Trophoblast cell (in vitro differentiated cells and primary cell): ENCODE data around the gene DGKB.
A peak's percentile ranks its signal among the peaks of the same experiment; 100 is the strongest.

Source experiments
- DNase-seq, 2 donors: peaks; one replicate each; pipeline ENCODE4 v3.0.0-alpha.2; 2016
- H2AFZ ChIP-seq: 2 replicates; pipeline ENCODE4 v1.6.1; 2013; ENCODE audit warnings: low read length, moderate library complexity, mild to moderate bottlenecking; ENCODE audit not compliant: insufficient read depth, poor library complexity
- H2AK5ac ChIP-seq: 2 replicates; pipeline ENCODE4 v1.6.1; 2013; ENCODE audit warnings: mild to moderate bottlenecking, low read length
- H2BK120ac ChIP-seq: 2 replicates; pipeline ENCODE4 v1.6.1; 2013; ENCODE audit warnings: low read length, mild to moderate bottlenecking, moderate library complexity; ENCODE audit not compliant: insufficient read depth, poor library complexity
- H2BK12ac ChIP-seq: 2 replicates; pipeline ENCODE4 v1.6.1; 2013; ENCODE audit warnings: mild to moderate bottlenecking, low read length, moderate library complexity
- H2BK5ac ChIP-seq: 2 replicates; pipeline ENCODE4 v1.6.1; 2013; ENCODE audit warnings: low read length, low read depth, moderate library complexity, mild to moderate bottlenecking; ENCODE audit not compliant: poor library complexity
- H3K14ac ChIP-seq: 2 replicates; pipeline ENCODE4 v1.6.1; 2013; ENCODE audit warnings: mild to moderate bottlenecking, low read length
- H3K18ac ChIP-seq: 2 replicates; pipeline ENCODE4 v1.6.1; 2013; ENCODE audit warnings: mild to moderate bottlenecking, low read length
- H3K23ac ChIP-seq: 2 replicates; pipeline ENCODE4 v1.6.1; 2013; ENCODE audit warnings: low read length
- H3K27ac ChIP-seq: 2 replicates; pipeline ENCODE4 v1.5.1; 2013; ENCODE audit warnings: low read depth, mild to moderate bottlenecking, inconsistent platforms, low read length, moderate library complexity
- H3K27me3 ChIP-seq: 2 replicates; pipeline ENCODE4 v1.6.1; 2013; ENCODE audit warnings: inconsistent platforms, mild to moderate bottlenecking, low read length, moderate library complexity; ENCODE audit not compliant: insufficient read depth
- H3K36me3 ChIP-seq, 2 experiments: 1 replicate in 1 of 2; 2 replicates in 1 of 2; pipeline ENCODE4 v1.6.1; 2013; ENCODE audit warnings: low read length in 2 of 2, mild to moderate bottlenecking in 2 of 2, moderate library complexity in 1 of 2; ENCODE audit not compliant: insufficient read depth in 2 of 2, control insufficient read depth in 1 of 2
- H3K4ac ChIP-seq: 2 replicates; pipeline ENCODE4 v1.6.1; 2013; ENCODE audit warnings: low read depth, mild to moderate bottlenecking, low read length, moderate library complexity
- H3K4me1 ChIP-seq, 2 experiments: 1 replicate in 1 of 2; 2 replicates in 1 of 2; pipeline ENCODE4 v1.6.1; 2013; ENCODE audit warnings: low read length in 2 of 2, mild to moderate bottlenecking in 2 of 2, moderate library complexity in 1 of 2; ENCODE audit not compliant: insufficient read depth in 2 of 2, control insufficient read depth in 1 of 2
- H3K4me2 ChIP-seq: 2 replicates; pipeline ENCODE4 v1.6.1; 2013; ENCODE audit warnings: inconsistent platforms, mild to moderate bottlenecking, low read length, moderate library complexity
- H3K4me3 ChIP-seq: 2 replicates; pipeline ENCODE4 v1.5.1; 2013; ENCODE audit warnings: mild to moderate bottlenecking, low read depth, low read length, inconsistent platforms
- H3K79me1 ChIP-seq: one replicate; pipeline ENCODE4 v1.6.1; 2013; ENCODE audit warnings: low read length
- H3K79me2 ChIP-seq: 2 replicates; pipeline ENCODE4 v1.6.1; 2013; ENCODE audit warnings: low read length, mild to moderate bottlenecking; ENCODE audit not compliant: control insufficient read depth, insufficient read depth, poor library complexity
- H3K9ac ChIP-seq: 2 replicates; pipeline ENCODE4 v1.6.1; 2013; ENCODE audit warnings: mild to moderate bottlenecking, low read length
- H3K9me3 ChIP-seq: 2 replicates; pipeline ENCODE4 v1.6.1; 2013; ENCODE audit warnings: low read depth, mild to moderate bottlenecking, control low read depth, inconsistent platforms, low read length; ENCODE audit not compliant: insufficient read depth
- H4K12ac ChIP-seq: 2 replicates; pipeline ENCODE4 v1.6.1; 2013; ENCODE audit warnings: low read depth, mild to moderate bottlenecking, low read length, moderate library complexity
- H4K8ac ChIP-seq: 2 replicates; pipeline ENCODE4 v1.6.1; 2013; ENCODE audit warnings: low read depth, mild to moderate bottlenecking, low read length, moderate library complexity
- H4K91ac ChIP-seq: one replicate; pipeline ENCODE4 v1.6.1; 2013; ENCODE audit warnings: low read depth, mild to moderate bottlenecking, low read length, moderate library complexity
- WGBS: extraction: QIAGEN DNeasy Blood & Tissue Kit; methylation state at CpG from one replicate; pipeline ENCODE4 v1.1.7; 2013; ENCODE audit warnings: missing lambda C conversion rate; ENCODE audit not compliant: insufficient read length, insufficient coverage; ENCODE audit errors: extremely low coverage; 5-methylcytosine and 5-hydroxymethylcytosine counted together

DGKB gene

GRCh38 chr7:14834456-14834855 is 68.1 kb downstream of the DGKB start:
- no peaks in the 10 kb centered on the region for H3K27me3 ChIP-seq
- H3K18ac ChIP-seq: no peak overlapping the region
- no peak overlapping the region for H3K23ac ChIP-seq
- no peaks in the 10 kb centered on the region for H3K9me3 ChIP-seq
- no peak overlapping the region for H3K4me3 ChIP-seq
- no peak overlapping the region for H3K4me2 ChIP-seq
- no peaks in the 10 kb centered on the region for H3K36me3 ChIP-seq
- H4K12ac ChIP-seq: no peak overlapping the region
- no peak for DNase-seq
- H3K27ac ChIP-seq: no peak overlapping the region
- no peak overlapping the region for H2BK12ac ChIP-seq
- no peak overlapping the region for H4K8ac ChIP-seq
- H2BK120ac ChIP-seq: no peak overlapping the region
- H3K14ac ChIP-seq: no peak overlapping the region
- H3K9ac ChIP-seq: no peak overlapping the region
- H2AK5ac ChIP-seq: no peak overlapping the region
- no peak overlapping the region for H3K4ac ChIP-seq
- no peak overlapping the region for H2AFZ ChIP-seq
- H3K4me1 ChIP-seq: no peaks in the 10 kb centered on the region
- WGBS: no CpG with 5 or more reads among the region's 3 CpGs
- no peaks in the 10 kb centered on the region for H3K79me1 ChIP-seq
- H4K91ac ChIP-seq: no peak overlapping the region
- H3K79me2 ChIP-seq: no peaks in the 10 kb centered on the region
- no peak overlapping the region for H2BK5ac ChIP-seq

GRCh38 chr7:14833707-14834106 is 68.8 kb downstream of the DGKB start:
- Histone ChIP-seq H2AFZ (no peak overlapping the region), H3K36me3 (no peaks in the 10 kb centered on the region), H3K4me1 (no peaks in the 10 kb centered on the region), H3K79me1 (no peaks in the 10 kb centered on the region), H2BK12ac (no peak overlapping the region), H3K9me3 (no peaks in the 10 kb centered on the region), H3K79me2 (no peaks in the 10 kb centered on the region), H4K12ac (no peak overlapping the region), H2AK5ac (no peak overlapping the region), H2BK5ac (no peak overlapping the region), H3K9ac (no peak overlapping the region), H3K27ac (no peak overlapping the region), H2BK120ac (no peak overlapping the region), H3K4me3 (no peak overlapping the region), H3K14ac (no peak overlapping the region), H3K18ac (no peak overlapping the region), H4K91ac (no peak overlapping the region), H4K8ac (no peak overlapping the region), H3K4me2 (no peak overlapping the region), H3K27me3 (no peaks in the 10 kb centered on the region), H3K4ac (no peak overlapping the region), H3K23ac (no peak overlapping the region)
- WGBS: 100% methylated on average over 1 of the region's 3 CpGs
- DNase-seq: peak in 1 of 2 donors; percentile 56

GRCh38 chr7:14828053-14828452 is 74.5 kb downstream of the DGKB start:
- Histone ChIP-seq H3K79me2 (no peaks in the 10 kb centered on the region), H4K8ac (no peak overlapping the region), H4K91ac (no peak overlapping the region), H2AK5ac (no peak overlapping the region), H3K36me3 (no peaks in the 10 kb centered on the region), H2BK120ac (no peak overlapping the region), H2BK12ac (no peak overlapping the region), H3K9ac (no peak overlapping the region), H3K4ac (no peak overlapping the region), H4K12ac (no peak overlapping the region), H3K4me3 (no peak overlapping the region), H3K27ac (no peak overlapping the region), H3K79me1 (no peaks in the 10 kb centered on the region), H3K9me3 (no peaks in the 10 kb centered on the region), H3K23ac (no peak overlapping the region), H3K18ac (no peak overlapping the region), H2BK5ac (no peak overlapping the region), H3K27me3 (no peaks in the 10 kb centered on the region), H3K4me2 (no peak overlapping the region), H2AFZ (no peak overlapping the region), H3K4me1 (no peaks in the 10 kb centered on the region), H3K14ac (no peak overlapping the region)
- WGBS: no CpG with 5 or more reads among the region's 2 CpGs
- no peak for DNase-seq

- DNase-seq: no peak
- Histone ChIP-seq H3K27ac (no peak overlapping the region), H3K36me3 (no peaks in the 10 kb centered on the region), H3K4me1 (no peaks in the 10 kb centered on the region), H3K14ac (no peak overlapping the region), H3K4me2 (no peak overlapping the region), H2AFZ (no peak overlapping the region), H3K27me3 (no peaks in the 10 kb centered on the region), H3K9ac (no peak overlapping the region), H4K91ac (no peak overlapping the region), H3K23ac (no peak overlapping the region), H3K4me3 (no peak overlapping the region), H3K9me3 (no peaks in the 10 kb centered on the region), H3K79me1 (no peaks in the 10 kb centered on the region), H4K12ac (no peak overlapping the region), H4K8ac (no peak overlapping the region), H2BK120ac (no peak overlapping the region), H3K79me2 (no peaks in the 10 kb centered on the region), H2AK5ac (no peak overlapping the region), H2BK12ac (no peak overlapping the region), H2BK5ac (no peak overlapping the region), H3K4ac (no peak overlapping the region), H3K18ac (no peak overlapping the region)
- WGBS: no CpG with 5 or more reads among the region's 1 CpG
These were observed 76.1 kb downstream of the DGKB start for GRCh38 chr7:14826426-14826825.
